HG02973 (cell line): Measurements from ENCODE around the gene CTNNA2.

ENCODE experiments used
- ATAC-seq: cut with Tn5 transposase; IDR thresholded peaks from one replicate; pipeline ENCODE4 v1.9.1; 2021; ENCODE audit warnings: moderate library complexity; ENCODE audit not compliant: unreplicated experiment

CTNNA2 gene

DNA sequence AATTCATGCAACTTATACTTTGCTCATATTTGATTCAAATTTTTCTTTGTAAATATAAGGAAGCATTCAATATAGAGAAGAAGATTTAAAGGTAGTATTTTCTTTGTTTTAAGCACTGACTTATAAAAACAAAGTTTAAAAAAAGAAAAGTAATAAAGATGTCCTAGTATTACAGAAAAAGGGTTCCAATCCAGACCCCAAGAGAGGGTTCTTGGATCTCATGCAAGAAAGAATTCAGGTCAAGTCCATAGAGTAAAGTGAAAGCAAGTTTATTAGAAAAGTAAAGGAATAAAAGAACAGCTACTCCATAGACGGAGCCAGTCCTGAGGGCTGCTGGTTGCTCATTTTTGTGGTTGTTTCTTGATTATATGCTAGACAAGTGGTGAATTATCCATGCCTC lies 267.9 kb downstream of the CTNNA2 start:
- no peak for ATAC-seq

DNA sequence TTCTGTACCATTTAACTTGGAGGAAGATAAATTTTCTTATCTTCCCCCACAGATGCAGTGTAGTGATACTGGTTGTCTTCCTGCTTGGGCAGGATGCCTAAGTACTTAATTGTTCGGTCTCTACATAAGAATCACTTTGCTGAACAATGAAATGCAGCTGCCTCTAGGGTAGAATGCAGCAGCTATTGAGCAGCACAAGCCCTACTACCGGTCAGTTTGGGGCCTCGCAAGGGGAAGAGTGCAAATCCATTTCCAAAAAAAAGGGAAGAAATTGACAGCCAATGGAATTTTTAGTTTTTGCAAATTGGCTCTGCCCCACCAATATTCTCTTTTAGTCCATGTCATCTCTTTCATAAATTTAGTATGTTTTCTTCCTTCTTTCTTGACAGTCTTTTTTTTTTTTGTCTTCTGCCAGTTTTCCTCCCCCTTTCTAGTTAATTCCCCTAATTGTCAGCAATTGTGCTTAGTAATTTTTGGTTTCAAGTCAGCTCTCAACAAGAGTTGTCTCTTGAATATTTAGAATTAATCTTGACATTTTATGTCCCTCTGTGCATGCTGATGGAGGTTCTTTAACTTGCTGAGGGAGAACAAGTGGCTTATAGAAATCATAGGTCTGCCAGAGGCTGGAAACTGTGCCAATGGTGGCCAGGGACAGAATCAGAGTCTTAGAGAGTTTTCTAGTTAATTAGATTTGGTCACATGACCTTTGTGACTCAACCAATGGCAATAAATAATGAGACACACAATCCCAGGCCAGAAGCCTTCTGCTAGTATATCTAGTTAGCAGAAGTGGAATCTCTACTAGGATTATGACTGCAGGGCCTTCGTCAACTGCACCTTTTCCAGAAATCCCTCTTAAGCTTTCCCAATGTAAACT lies 270.0 kb downstream of the CTNNA2 start:
- no peak for ATAC-seq

DNA sequence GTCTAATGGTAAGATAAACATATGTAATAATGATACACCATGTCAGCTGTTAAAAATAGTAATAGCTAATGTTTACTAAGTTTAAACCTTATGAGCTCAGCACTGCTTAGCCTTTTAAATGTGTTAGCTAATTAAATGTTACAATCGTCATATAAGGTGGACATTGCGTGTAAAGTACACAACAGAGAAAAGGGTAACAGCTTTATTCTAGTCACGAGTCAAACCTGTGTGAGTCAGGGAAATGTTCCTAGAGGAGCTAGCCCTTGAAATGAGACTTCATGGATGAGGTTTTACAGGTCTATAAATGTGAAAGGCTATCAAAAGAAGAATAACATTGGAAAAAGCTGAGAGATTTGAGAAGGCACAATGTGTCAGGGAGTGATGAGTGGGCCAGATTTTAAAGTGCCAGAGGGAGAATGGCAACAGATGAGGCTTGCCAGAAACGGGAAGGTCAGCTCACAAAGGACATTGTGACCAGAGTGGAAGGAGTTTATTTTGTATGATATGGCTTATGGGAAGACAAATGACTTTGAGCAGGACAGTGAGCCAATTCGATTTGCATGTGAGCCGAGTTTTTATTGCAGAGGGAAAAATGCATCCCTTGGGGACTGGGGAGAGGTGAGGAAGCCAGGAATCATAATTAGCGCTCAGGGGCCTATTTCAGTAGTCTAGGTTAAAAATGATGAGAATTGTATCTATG lies 276.3 kb downstream of the CTNNA2 start:
- ATAC-seq = no peak

GRCh38 chr2:79789811-79790210 lies 277.0 kb downstream of the CTNNA2 start:
- ATAC-seq = no peak

DNA sequence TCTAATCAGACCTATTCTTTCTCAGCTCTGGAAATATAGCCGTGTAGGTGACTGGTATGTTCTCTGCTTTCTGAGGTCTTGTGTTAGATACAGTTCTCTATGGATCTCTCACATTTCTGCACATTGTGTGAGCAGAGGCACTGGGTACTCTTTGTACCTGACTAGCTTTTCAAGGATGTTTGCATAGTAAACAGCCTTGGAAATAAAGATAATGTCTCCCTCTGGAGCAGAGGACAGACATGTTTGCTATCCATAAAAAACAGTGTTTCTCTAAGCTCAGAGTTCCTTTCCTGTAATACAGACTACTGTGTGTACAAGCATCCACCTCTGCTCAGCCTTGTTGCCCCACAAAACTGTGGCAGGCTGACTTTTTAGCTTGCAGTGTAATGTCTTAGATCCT lies 279.2 kb downstream of the CTNNA2 start:
- ATAC-seq = no peak

DNA sequence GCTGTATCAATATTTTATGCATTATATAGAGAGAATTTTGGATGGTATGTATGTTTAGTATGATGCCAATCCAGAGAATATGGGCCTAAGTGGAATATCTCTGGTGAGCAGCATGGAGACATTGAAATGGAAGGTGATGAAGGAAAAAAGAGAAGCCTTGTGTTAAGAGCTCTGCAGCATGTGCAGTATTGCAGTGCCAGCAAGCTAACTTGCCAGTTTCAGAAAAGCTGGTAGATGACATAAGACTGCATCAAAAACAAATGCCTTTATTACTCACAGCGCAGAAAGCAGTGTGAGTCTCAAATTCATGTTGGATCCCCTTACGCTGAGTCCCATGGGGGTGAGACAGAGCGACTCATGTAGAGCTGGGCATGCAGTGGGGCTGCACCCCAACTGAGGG lies 280.2 kb downstream of the CTNNA2 start:
- ATAC-seq = no peak

- no peak for ATAC-seq
These were observed 283.8 kb downstream of the CTNNA2 start for GRCh38 chr2:79796641-79797040.

DNA sequence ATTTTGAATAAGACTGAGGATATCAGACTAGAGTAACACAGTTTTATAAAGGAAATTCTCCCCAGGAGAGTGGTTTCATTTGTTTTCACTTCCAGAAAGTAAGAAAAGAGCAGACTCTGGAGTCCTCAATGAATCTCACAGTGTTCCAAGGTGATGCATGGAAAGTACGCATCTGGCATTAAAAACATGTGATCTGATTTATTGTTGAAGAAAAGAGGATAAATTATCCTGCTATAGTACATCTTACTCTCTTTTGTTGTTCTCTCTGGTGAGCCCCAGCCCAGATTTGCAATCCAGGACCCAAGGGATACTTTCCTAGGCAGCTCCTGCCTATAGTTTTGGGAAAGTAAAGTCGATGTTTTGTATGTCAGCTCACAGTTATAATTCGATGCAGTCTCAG lies 285.9 kb downstream of the CTNNA2 start:
- no peak for ATAC-seq

DNA sequence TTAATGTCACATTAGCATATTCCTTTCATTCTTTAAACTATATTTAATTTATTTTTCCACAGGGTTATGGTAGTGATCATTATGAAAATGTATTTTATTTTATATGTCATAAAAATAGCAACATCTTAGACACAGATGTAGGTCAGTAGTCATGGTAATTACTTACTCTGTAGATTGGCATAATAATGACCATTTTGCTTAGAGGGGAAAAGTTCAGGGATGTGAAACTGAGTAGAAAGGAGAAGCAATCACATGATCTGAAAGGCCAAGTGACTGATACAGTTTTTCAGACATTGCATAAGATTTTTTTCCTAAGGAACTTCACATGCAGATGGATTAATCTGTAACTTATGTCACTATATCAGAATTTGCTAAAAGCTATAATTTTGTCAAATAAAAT lies 286.9 kb downstream of the CTNNA2 start:
- no peak for ATAC-seq

DNA sequence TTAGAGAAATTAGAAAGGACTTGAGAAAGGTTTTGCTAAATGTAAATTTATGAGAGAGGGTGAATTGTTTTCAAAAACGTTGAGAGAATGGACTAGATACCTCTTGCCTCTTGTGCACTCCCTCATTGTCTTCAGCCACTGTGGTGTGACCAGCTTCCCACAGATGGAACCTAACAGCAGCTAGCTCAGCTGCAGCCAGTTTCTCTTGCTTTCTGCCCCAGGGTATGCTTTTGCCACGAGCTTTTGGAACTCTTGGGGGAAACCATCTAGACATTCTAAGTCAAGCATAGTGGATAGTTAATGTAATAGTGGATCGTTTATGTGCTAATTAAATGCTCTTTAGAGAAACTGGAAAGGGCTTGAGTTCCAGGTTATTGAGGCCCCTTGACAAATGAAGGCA lies 288.2 kb downstream of the CTNNA2 start:
- no peak for ATAC-seq

DNA sequence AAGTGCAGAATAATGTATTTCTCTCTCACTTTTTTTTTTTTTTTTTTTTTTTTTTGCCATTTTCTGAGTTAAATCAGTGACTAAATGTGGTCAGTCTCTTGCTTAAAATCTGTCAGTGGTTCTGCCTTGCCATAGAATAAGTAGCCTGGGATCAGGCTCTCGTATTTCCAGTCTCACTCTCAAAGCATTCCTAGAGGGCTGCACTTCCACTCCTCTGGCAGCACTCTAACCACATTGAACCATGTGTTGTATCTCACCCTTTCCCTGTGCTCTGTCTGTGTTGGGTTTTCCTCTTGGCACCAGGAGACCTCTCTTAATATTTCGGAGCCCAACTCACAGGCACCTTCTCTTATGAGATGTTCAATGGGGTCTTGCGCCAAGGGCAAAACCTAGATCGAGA lies 304.4 kb downstream of the CTNNA2 start:
- no peak for ATAC-seq

GRCh38 chr2:79820281-79820680 lies 307.4 kb downstream of the CTNNA2 start:
- ATAC-seq = no peak

DNA sequence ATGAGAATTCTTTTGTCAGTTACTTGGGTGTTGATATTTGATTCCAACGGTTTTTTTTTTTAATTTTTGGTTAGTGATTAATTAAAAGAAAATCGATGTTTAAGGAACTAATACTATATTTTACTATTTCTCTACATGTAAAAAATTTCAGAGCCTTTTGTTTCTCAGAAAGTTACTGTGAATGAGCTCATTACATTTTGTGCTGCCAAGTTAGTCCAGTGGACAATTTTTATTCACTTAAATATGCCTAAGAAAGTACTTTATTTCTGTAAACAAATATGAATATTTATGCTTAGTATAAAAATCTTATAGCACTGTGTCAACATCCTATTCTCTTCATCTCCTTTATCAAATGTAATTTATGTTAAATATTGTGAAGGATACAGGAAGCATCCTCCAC lies 309.3 kb downstream of the CTNNA2 start:
- ATAC-seq = no peak

DNA sequence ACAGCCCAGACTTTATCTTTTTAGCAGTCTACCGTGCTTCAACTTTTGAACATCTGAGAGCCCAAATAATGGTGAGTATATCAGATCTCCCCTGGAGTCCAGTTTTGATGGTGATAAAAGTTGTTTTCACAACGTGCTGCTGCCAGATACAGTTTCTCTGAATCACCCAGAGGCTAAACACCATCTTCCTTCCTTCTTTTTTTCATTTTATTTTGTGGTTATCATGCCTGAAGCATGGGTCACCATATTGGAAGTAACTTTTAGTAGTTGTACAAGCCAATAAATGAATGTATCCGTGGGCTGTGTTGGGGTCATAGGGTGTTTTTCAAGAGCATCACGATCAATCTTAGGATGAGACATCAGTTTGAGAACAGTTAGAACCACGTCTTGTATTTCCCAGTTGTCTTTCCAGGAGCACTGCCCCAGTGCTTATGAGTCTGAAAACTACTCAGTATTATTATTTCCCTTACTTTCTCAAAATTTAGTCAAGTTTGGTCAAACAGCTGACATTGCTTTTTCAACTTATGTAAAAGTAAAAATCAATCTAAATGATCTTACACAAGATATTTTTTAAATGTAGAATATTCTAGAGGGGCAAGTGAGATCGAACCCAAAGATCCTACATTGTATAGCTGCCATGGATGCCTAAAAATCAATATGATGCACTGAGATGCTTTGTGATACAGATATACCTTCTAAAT lies 311.4 kb downstream of the CTNNA2 start:
- no peak for ATAC-seq

- ATAC-seq = no peak
These were observed 315.0 kb downstream of the CTNNA2 start for GRCh38 chr2:79827881-79828280.

DNA sequence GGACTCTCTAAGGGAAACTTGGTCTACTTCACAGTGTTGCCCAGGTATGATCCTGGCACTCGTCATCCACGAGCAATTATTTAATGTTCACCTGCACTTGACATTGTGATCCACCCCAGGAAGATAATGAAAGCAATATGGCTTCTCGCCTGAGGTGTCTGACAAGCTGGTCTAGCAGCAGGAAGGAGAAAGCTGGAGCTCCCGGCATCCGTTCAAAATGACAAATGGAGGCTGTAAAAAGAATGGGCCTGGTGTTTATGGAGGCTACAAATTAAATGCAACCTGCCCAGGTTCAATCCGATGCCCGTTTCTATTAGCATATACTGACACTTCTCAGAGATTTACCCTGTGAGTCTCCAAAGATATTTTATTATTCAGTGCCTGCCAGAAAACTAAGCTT lies 317.6 kb downstream of the CTNNA2 start:
- no peak for ATAC-seq

GRCh38 chr2:79831961-79832360 lies 319.1 kb downstream of the CTNNA2 start:
- ATAC-seq = no peak

- no peak for ATAC-seq
These were observed 319.8 kb downstream of the CTNNA2 start for GRCh38 chr2:79832511-79833234.

- ATAC-seq = no peak
These were observed 320.5 kb downstream of the CTNNA2 start for GRCh38 chr2:79833235-79833878.

DNA sequence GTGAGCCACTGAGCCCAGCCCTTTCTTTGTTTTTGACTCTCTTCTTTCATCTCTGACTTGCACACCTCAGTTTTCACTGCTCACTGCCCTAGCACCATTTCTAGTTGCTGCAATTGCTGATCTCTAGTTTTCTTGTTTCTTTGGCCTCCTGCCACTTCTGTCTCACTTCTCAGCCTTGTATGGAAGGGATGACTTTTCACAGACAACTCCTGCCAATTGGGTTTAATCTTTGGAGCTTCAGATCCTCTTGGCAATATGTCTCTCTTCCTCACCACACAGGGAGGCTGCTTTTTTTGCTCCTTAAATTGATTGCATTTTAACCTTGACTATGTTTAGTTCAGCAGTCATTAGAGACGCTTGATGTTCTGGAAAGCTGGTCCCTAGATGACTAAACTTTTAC lies 323.1 kb downstream of the CTNNA2 start:
- no peak for ATAC-seq

- ATAC-seq = no peak
These were observed 331.2 kb downstream of the CTNNA2 start for GRCh38 chr2:79844011-79844410.
